Measurements from ENCODE around the gene FUT4. TPM values are rescaled to one million over a fixed set of nuclear protein-coding genes. Genes with fewer than 3 reads are reported as not detected.
A peak's percentile ranks its signal among the peaks of the same experiment; 100 is the strongest.

FUT4 gene
- total and polyA plus RNA-seq, 10 of the 15 experiments (the other 5 are each of a cell fraction or from before 2014, with no cell fraction given), result 0.68 to 9.1 (median 2.3) TPM

- ChIA-PET POLR2A (interaction anchor here (0.9 to 2.9 kb wide), 6 partner anchors 11 to 83 kb away, joined by 3 to 19 read pairs (median 3); partner anchors contain the start of gene C11orf97), SMC1A (ENCODE audit: uncharacterized antibody, unreplicated experiment) (interaction anchor here (0.6 to 6.6 kb wide), 12 partner anchors 8 to 153 kb away, joined by 3 to 179 read pairs (median 3); partner anchors contain the start of gene FUT4), RAD21 (ENCODE audit: unreplicated experiment) (interaction anchor here (1.5 to 6.3 kb wide), 9 partner anchors 9 to 103 kb away, joined by 3 to 55 read pairs (median 8); no protein-coding TSS in a partner anchor), CTCF (interaction anchor here (1.1 to 9.7 kb wide), 5 partner anchors 9 to 90 kb away, joined by 3 to 282 read pairs (median 10); partner anchors contain the start of gene C11orf97)
- H3K36me3 ChIP-seq (ENCODE audit: control insufficient read depth in 2 of 2, insufficient read depth in 2 of 2, low read length in 1 of 2), result no peaks in the 10 kb centered on the region
- no peak overlapping the region for H3K4me3 ChIP-seq
- DNase-seq (ENCODE audit: low read depth, low spot score) (no peak), ATAC-seq (peak; percentile 86), FAIRE-seq (no peak)
- H2AFZ ChIP-seq (ENCODE audit: control insufficient read depth, low read depth, low read length), result no peak overlapping the region
- intact Hi-C loops (cut with micrococcal nuclease; ENCODE audit: unreplicated experiment), result no loop called here
- in situ Hi-C loops (cut with MboI), result loop anchor here (5.0 kb wide), 1 partner anchor 73 kb away; no protein-coding TSS in a partner anchor
- H3K4me1 ChIP-seq (ENCODE audit: control insufficient read depth, insufficient read depth, low read length), result no peaks in the 10 kb centered on the region
- 0 out of 2 replicates have a peak, but pooled peaks have one; percentile 17 for TF ChIP-seq DPF2 (IDR thresholded peaks at IDR 0.05)
- TF ChIP-seq GABPA (IDR thresholded peaks at IDR 0.05; ENCODE audit: low read depth), result no peak
- peak; percentile 29; the same call in 1 of the 2 replicates for TF ChIP-seq NKRF (conservative IDR thresholded peaks at IDR 0.05)
- peak; percentile 48; the same call in 1 of the 2 replicates for TF ChIP-seq IKZF1 (conservative IDR thresholded peaks at IDR 0.05)
- TF ChIP-seq, protein P1, sequence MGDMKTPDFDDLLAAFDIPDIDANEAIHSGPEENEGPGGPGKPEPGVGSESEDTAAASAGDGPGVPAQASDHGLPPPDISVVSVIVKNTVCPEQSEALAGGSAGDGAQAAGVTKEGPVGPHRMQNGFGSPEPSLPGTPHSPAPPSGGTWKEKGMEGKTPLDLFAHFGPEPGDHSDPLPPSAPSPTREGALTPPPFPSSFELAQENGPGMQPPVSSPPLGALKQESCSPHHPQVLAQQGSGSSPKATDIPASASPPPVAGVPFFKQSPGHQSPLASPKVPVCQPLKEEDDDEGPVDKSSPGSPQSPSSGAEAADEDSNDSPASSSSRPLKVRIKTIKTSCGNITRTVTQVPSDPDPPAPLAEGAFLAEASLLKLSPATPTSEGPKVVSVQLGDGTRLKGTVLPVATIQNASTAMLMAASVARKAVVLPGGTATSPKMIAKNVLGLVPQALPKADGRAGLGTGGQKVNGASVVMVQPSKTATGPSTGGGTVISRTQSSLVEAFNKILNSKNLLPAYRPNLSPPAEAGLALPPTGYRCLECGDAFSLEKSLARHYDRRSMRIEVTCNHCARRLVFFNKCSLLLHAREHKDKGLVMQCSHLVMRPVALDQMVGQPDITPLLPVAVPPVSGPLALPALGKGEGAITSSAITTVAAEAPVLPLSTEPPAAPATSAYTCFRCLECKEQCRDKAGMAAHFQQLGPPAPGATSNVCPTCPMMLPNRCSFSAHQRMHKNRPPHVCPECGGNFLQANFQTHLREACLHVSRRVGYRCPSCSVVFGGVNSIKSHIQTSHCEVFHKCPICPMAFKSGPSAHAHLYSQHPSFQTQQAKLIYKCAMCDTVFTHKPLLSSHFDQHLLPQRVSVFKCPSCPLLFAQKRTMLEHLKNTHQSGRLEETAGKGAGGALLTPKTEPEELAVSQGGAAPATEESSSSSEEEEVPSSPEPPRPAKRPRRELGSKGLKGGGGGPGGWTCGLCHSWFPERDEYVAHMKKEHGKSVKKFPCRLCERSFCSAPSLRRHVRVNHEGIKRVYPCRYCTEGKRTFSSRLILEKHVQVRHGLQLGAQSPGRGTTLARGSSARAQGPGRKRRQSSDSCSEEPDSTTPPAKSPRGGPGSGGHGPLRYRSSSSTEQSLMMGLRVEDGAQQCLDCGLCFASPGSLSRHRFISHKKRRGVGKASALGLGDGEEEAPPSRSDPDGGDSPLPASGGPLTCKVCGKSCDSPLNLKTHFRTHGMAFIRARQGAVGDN (IDR thresholded peaks at IDR 0.05), result peak; percentile 26; the same call in 1 of the 2 replicates
- TF ChIP-seq ZZZ3 (IDR thresholded peaks at IDR 0.05; ENCODE audit: control insufficient read depth, insufficient read length, low read depth), result no peak
- no peak for TF ChIP-seq CBX3 (IDR thresholded peaks at IDR 0.05; ENCODE audit: borderline replicate concordance, low read depth)
- peak; percentile 13; the same call in 1 of the 2 replicates for TF ChIP-seq NFYB (IDR thresholded peaks at IDR 0.05; ENCODE audit: insufficient read depth, low read depth, low read length)
- peak; percentile 5; the same call in 1 of the 2 replicates for TF ChIP-seq RUNX3 (IDR thresholded peaks at IDR 0.05; ENCODE audit: low read length)
- TF ChIP-seq PAX5 (IDR thresholded peaks at IDR 0.05; ENCODE audit: borderline replicate concordance, low read depth, low read length), result 0 out of 2 replicates have a peak, but pooled peaks have one; percentile 15
- BruUV-seq (replicated peaks), result no TSS peak
- no peaks in the 10 kb centered on the region for H3K79me2 ChIP-seq (ENCODE audit: control insufficient read depth, insufficient read depth, low read length)
- no peak overlapping the region for H3K27ac ChIP-seq (ENCODE audit: control insufficient read depth, insufficient read depth)
- H3K9ac ChIP-seq (ENCODE audit: control insufficient read depth, insufficient read depth, low read length), result no peak overlapping the region
- H3K4me2 ChIP-seq (ENCODE audit: control insufficient read depth, insufficient read depth), result no peak overlapping the region
- no peaks in the 10 kb centered on the region for H4K20me1 ChIP-seq (ENCODE audit: control insufficient read depth, insufficient read depth)
- no peaks in the 10 kb centered on the region for H3K27me3 ChIP-seq (replicated peaks in 1 of 2; ENCODE audit: control insufficient read depth in 2 of 2, insufficient read depth in 2 of 2, low read length in 1 of 2)
- 48% methylated on average over 6 of the region's 6 CpGs for WGBS (ENCODE audit: insufficient coverage, insufficient replicate concordance, low lambda C conversion rate, missing lambda C conversion rate)
- no peaks in the 10 kb centered on the region; the same call in 2 of the 3 replicates for H3K9me3 ChIP-seq (replicated peaks; ENCODE audit: control insufficient read depth, insufficient read depth, low read length)
Measured at GRCh38 chr11:94595076-94595475, 51.4 kb downstream of the FUT4 start.
